DND-41 (cell line): ENCODE measurements around the gene P2RX1.

Experiments used
- ATAC-seq: fragments of 200-7000 bp; cut with Tn5 transposase; 3 replicates; pipeline ENCODE4 v1.9.1; 2021; ENCODE audit warnings: low read depth; ENCODE audit not compliant: insufficient read depth
- DNase-seq: peaks from one replicate; pipeline ENCODE4 v3.0.0-alpha.2; 2020
- H2AFZ ChIP-seq: 2 replicates; pipeline ENCODE4 v1.6.0; 2012; ENCODE audit warnings: low read depth, low read length
- H3K27ac ChIP-seq: 2 replicates; pipeline ENCODE4 v1.5.1; 2012; ENCODE audit warnings: low read length, inconsistent platforms
- H3K27me3 ChIP-seq: fragments of 200-600 bp; sonication (generic); 2 replicates; pipeline ENCODE4 v1.6.0; 2012; ENCODE audit warnings: low read length, mild to moderate bottlenecking, inconsistent platforms; ENCODE audit not compliant: insufficient read depth, poor library complexity
- H3K36me3 ChIP-seq: 2 replicates; pipeline ENCODE4 v1.5.1; 2012; ENCODE audit warnings: low read length, inconsistent platforms; ENCODE audit not compliant: insufficient read depth
- H3K4me1 ChIP-seq: 2 replicates; pipeline ENCODE4 v1.5.1; 2012; ENCODE audit warnings: mild to moderate bottlenecking, low read length; ENCODE audit not compliant: insufficient read depth
- H3K4me2 ChIP-seq: 2 replicates; pipeline ENCODE4 v1.6.0; 2012; ENCODE audit warnings: mild to moderate bottlenecking, moderate library complexity, low read length, inconsistent platforms; ENCODE audit not compliant: insufficient read depth
- H3K4me3 ChIP-seq, 2 experiments: fragments of 200-600 bp in 1 of 2; shearing (Covaris generic) in 1 of 2; 2 replicates each; pipeline ENCODE4 v1.5.1; 2012 to 2016; ENCODE audit warnings: inconsistent platforms in 2 of 2, low read length in 2 of 2, mild to moderate bottlenecking in 2 of 2, low read depth in 1 of 2, moderate library complexity in 1 of 2
- H3K79me2 ChIP-seq: 2 replicates; pipeline ENCODE4 v1.6.0; 2012; ENCODE audit warnings: low read length, inconsistent platforms; ENCODE audit not compliant: insufficient read depth
- H3K9ac ChIP-seq: 2 replicates; pipeline ENCODE4 v1.6.0; 2012; ENCODE audit warnings: low read depth, mild to moderate bottlenecking, inconsistent platforms, low read length, moderate library complexity
- H3K9me3 ChIP-seq: 2 replicates; pipeline ENCODE4 v1.5.1; 2012; ENCODE audit warnings: low read length, moderate library complexity, mild to moderate bottlenecking, inconsistent platforms; ENCODE audit not compliant: insufficient read depth, severe bottlenecking
- H4K20me1 ChIP-seq: 2 replicates; pipeline ENCODE4 v1.6.0; 2012; ENCODE audit warnings: low read length; ENCODE audit not compliant: insufficient read depth
- EZH2 ChIP-seq: IDR thresholded peaks from 3 replicates; pipeline ENCODE4 v1.6.1; 2012; ENCODE audit warnings: borderline replicate concordance, low read depth, mild to moderate bottlenecking, moderate library complexity, low read length, inconsistent platforms; ENCODE audit not compliant: severe bottlenecking
- TF ChIP-seq, protein P1 (sequence below): IDR thresholded peaks from 2 replicates; pipeline ENCODE4 v1.5.1; 2012; ENCODE audit warnings: borderline replicate concordance, low read length, moderate library complexity, mild to moderate bottlenecking; ENCODE audit not compliant: poor library complexity, severe bottlenecking; ENCODE audit errors: extremely low read depth

The P2RX1 gene

GRCh38 chr17:3879591-3880417, 36.5 kb downstream of the P2RX1 start:
- no peak for ATAC-seq
- H3K4me1 ChIP-seq = no peaks in the 10 kb centered on the region
- H3K79me2 ChIP-seq = no peaks in the 10 kb centered on the region
- no peaks in the 10 kb centered on the region for H3K36me3 ChIP-seq
- no peak overlapping the region for H2AFZ ChIP-seq
- H4K20me1 ChIP-seq = no peaks in the 10 kb centered on the region; the same call in 1 of the 2 replicates
- no peaks in the 10 kb centered on the region for H3K27me3 ChIP-seq
- H3K9ac ChIP-seq = no peak overlapping the region
- no peak for DNase-seq
- H3K4me3 ChIP-seq = no peak overlapping the region
- no peak overlapping the region for H3K4me2 ChIP-seq
- no peaks in the 10 kb centered on the region for H3K9me3 ChIP-seq
- no peak overlapping the region for H3K27ac ChIP-seq
- no peak for TF ChIP-seq EZH2
- TF ChIP-seq, protein P1, sequence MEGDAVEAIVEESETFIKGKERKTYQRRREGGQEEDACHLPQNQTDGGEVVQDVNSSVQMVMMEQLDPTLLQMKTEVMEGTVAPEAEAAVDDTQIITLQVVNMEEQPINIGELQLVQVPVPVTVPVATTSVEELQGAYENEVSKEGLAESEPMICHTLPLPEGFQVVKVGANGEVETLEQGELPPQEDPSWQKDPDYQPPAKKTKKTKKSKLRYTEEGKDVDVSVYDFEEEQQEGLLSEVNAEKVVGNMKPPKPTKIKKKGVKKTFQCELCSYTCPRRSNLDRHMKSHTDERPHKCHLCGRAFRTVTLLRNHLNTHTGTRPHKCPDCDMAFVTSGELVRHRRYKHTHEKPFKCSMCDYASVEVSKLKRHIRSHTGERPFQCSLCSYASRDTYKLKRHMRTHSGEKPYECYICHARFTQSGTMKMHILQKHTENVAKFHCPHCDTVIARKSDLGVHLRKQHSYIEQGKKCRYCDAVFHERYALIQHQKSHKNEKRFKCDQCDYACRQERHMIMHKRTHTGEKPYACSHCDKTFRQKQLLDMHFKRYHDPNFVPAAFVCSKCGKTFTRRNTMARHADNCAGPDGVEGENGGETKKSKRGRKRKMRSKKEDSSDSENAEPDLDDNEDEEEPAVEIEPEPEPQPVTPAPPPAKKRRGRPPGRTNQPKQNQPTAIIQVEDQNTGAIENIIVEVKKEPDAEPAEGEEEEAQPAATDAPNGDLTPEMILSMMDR = no peak

- no peak overlapping the region for H3K9ac ChIP-seq
- no peaks in the 10 kb centered on the region; the same call in 1 of the 2 replicates for H4K20me1 ChIP-seq
- H3K79me2 ChIP-seq = no peaks in the 10 kb centered on the region
- no peaks in the 10 kb centered on the region for H3K9me3 ChIP-seq
- H3K4me3 ChIP-seq = no peak overlapping the region
- H3K27me3 ChIP-seq = no peaks in the 10 kb centered on the region
- no peak overlapping the region for H2AFZ ChIP-seq
- no peaks in the 10 kb centered on the region for H3K4me1 ChIP-seq
- 0 out of 3 replicates have a peak, but pooled peaks have one; percentile 29 for ATAC-seq
- DNase-seq = no peak
- TF ChIP-seq, protein P1 = no peak
- no peak overlapping the region for H3K27ac ChIP-seq
- H3K36me3 ChIP-seq = no peaks in the 10 kb centered on the region
- no peak overlapping the region for H3K4me2 ChIP-seq
Observed at GRCh38 chr17:3879186-3879585, 37.1 kb downstream of the P2RX1 start.

GRCh38 chr17:3877220-3877619, 39.0 kb downstream of the P2RX1 start:
- Histone ChIP-seq H3K79me2 (no peaks in the 10 kb centered on the region), H3K4me3 (no peak overlapping the region), H2AFZ (no peak overlapping the region), H3K36me3 (peaks cover 4% of the 10 kb centered on the region; the same call in 1 of the 2 replicates), H3K9ac (no peak overlapping the region), H3K27me3 (no peaks in the 10 kb centered on the region), H3K27ac (no peak overlapping the region), H4K20me1 (no peaks in the 10 kb centered on the region), H3K4me2 (no peak overlapping the region), H3K4me1 (no peaks in the 10 kb centered on the region), H3K9me3 (no peaks in the 10 kb centered on the region)
- ATAC-seq (no peak), DNase-seq (no peak)
- TF ChIP-seq, protein P1 = no peak
- TF ChIP-seq EZH2 = no peak
